Measurements from ENCODE around the gene TXNL4A. TPM values are rescaled to one million over a fixed set of nuclear protein-coding genes. Genes with fewer than 3 reads are reported as not detected.
A peak's percentile ranks its signal among the peaks of the same experiment; 100 is the strongest.

TXNL4A gene
- polyA plus RNA-seq, 1 of the 3 experiments (the other 2 are of a cell fraction) = 158 TPM

DNA sequence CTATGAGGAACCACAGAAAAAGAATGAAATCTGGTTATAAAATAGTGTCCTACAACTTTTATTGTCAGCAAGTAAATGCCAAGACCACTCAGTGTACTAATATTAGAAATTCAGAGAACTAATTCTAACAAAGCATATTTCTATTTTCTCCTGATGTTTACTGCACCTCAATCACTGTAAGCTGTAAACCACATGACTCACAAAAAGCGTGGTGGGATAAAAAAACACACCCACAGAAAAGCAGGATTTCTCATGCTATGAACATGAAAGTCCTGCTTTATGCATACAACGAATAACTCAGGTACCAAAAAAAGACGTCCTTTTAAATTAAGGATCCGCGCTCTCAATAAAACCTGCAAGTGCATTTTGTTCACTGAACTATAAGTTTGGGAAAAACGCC is 797 bp downstream of the TXNL4A start:
- Histone ChIP-seq H3K4me3 (ENCODE audit: low read depth in 2 of 2, low read length in 1 of 2) (peak overlapping the region; percentile 74 to 97), H3K9me2 (no peaks in the 10 kb centered on the region), H3K36me3 (replicated peaks in 1 of 2; ENCODE audit: control insufficient read depth in 1 of 2, insufficient read depth in 2 of 2, low read length in 1 of 2) (peaks cover 2 to 21% of the 10 kb centered on the region in 2 experiments), H3K4me2 (peak overlapping the region; percentile 97), H3K9ac (peak overlapping the region; percentile 90), H3F3A (replicated peaks; ENCODE audit: insufficient read depth) (peaks cover 14% of the 10 kb centered on the region), H3K4me1 (ENCODE audit: control insufficient read depth in 1 of 2, insufficient read depth in 2 of 2, low read depth in 1 of 2, low read length in 1 of 2) (peaks cover 4 to 13% of the 10 kb centered on the region in 2 experiments; a peak in 2 of 4 replicates), H4K20me1 (ENCODE audit: insufficient read depth) (peaks cover 50% of the 10 kb centered on the region), H3K27ac (ENCODE audit: low read depth in 2 of 2, low read length in 1 of 2) (peak overlapping the region; percentile 85 to 86; a peak in 3 of 4 replicates), H2AFZ (ENCODE audit: low read depth) (peak overlapping the region; percentile 94; the same call in 1 of the 2 replicates), H3K27me3 (ENCODE audit: insufficient read depth) (no peaks in the 10 kb centered on the region), H3K79me2 (ENCODE audit: insufficient read depth) (peaks cover 57% of the 10 kb centered on the region), H3K9me3 (no peaks in the 10 kb centered on the region)
- DNase-seq = no peak
- ChIA-PET POLR2A (no interaction called here), CTCF (interaction anchor here (0.9 to 1.7 kb wide), 2 partner anchors 20 to 58 kb away, joined by 3 to 4 read pairs; no protein-coding TSS in a partner anchor)
- 0% methylated on average over 6 of the region's 6 CpGs for WGBS (ENCODE audit: low lambda C conversion rate)
- TF ChIP-seq GABPA (IDR thresholded peaks at IDR 0.05; ENCODE audit: low read depth) (no peak), NRF1 (IDR thresholded peaks at IDR 0.05; ENCODE audit: low read depth, low read length) (no peak), EP300 (IDR thresholded peaks at IDR 0.05; ENCODE audit: borderline replicate concordance in 1 of 2, low read depth in 1 of 2, low read length in 1 of 2) (no peak), YY1 (IDR thresholded peaks at IDR 0.05; ENCODE audit: low read depth) (no peak), RFX5 (IDR thresholded peaks at IDR 0.05; ENCODE audit: low read length) (no peak), SMC3 (IDR thresholded peaks at IDR 0.05; ENCODE audit: low read depth, low read length) (no peak), FOXM1 (IDR thresholded peaks at IDR 0.05; ENCODE audit: low read depth) (no peak), MXI1 (IDR thresholded peaks at IDR 0.05; ENCODE audit: low read depth, low read length) (no peak), RCOR1 (IDR thresholded peaks at IDR 0.05; ENCODE audit: low read length) (no peak)
- TF ChIP-seq, protein P1, sequence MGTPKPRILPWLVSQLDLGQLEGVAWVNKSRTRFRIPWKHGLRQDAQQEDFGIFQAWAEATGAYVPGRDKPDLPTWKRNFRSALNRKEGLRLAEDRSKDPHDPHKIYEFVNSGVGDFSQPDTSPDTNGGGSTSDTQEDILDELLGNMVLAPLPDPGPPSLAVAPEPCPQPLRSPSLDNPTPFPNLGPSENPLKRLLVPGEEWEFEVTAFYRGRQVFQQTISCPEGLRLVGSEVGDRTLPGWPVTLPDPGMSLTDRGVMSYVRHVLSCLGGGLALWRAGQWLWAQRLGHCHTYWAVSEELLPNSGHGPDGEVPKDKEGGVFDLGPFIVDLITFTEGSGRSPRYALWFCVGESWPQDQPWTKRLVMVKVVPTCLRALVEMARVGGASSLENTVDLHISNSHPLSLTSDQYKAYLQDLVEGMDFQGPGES (IDR thresholded peaks at IDR 0.05; ENCODE audit: low read depth, low read length) = no peak

- peak overlapping the region; percentile 97 for H3K4me2 ChIP-seq
- H3F3A ChIP-seq (replicated peaks; ENCODE audit: insufficient read depth) = peaks cover 14% of the 10 kb centered on the region
- peak; percentile 37 for DNase-seq
- WGBS (ENCODE audit: low lambda C conversion rate) = 13% methylated on average over 6 of the region's 7 CpGs
- H3K4me1 ChIP-seq (ENCODE audit: control insufficient read depth in 1 of 2, insufficient read depth in 2 of 2, low read depth in 1 of 2, low read length in 1 of 2) = peaks cover 4 to 13% of the 10 kb centered on the region in 2 experiments; a peak in 2 of 4 replicates
- no peaks in the 10 kb centered on the region for H3K9me2 ChIP-seq
- peak overlapping the region; percentile 74 to 97 for H3K4me3 ChIP-seq (ENCODE audit: low read depth in 2 of 2, low read length in 1 of 2)
- peaks cover 2 to 21% of the 10 kb centered on the region in 2 experiments for H3K36me3 ChIP-seq (replicated peaks in 1 of 2; ENCODE audit: control insufficient read depth in 1 of 2, insufficient read depth in 2 of 2, low read length in 1 of 2)
- H3K9me3 ChIP-seq = no peaks in the 10 kb centered on the region
- H3K9ac ChIP-seq = peak overlapping the region; percentile 90
- H3K79me2 ChIP-seq (ENCODE audit: insufficient read depth) = peaks cover 65% of the 10 kb centered on the region
- no peak overlapping the region for H3K27ac ChIP-seq (ENCODE audit: low read depth in 2 of 2, low read length in 1 of 2)
- H3K27me3 ChIP-seq (ENCODE audit: insufficient read depth) = no peaks in the 10 kb centered on the region
- ChIA-PET CTCF (interaction anchor here (0.9 kb wide), 1 partner anchor 57 kb away, joined by 3 read pairs; no protein-coding TSS in a partner anchor), POLR2A (no interaction called here)
- peaks cover 58% of the 10 kb centered on the region for H4K20me1 ChIP-seq (ENCODE audit: insufficient read depth)
- H2AFZ ChIP-seq (ENCODE audit: low read depth) = no peak overlapping the region
- TF ChIP-seq, protein P2, sequence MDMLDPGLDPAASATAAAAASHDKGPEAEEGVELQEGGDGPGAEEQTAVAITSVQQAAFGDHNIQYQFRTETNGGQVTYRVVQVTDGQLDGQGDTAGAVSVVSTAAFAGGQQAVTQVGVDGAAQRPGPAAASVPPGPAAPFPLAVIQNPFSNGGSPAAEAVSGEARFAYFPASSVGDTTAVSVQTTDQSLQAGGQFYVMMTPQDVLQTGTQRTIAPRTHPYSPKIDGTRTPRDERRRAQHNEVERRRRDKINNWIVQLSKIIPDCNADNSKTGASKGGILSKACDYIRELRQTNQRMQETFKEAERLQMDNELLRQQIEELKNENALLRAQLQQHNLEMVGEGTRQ (IDR thresholded peaks at IDR 0.05; ENCODE audit: borderline replicate concordance, low read depth, low read length) = no peak
- no peak for TF ChIP-seq GATA2 (CRISPR knock-in tag; IDR thresholded peaks at IDR 0.05)
- no peak for TF ChIP-seq CHD2 (IDR thresholded peaks at IDR 0.05; ENCODE audit: low read length, partially characterized antibody)
- TF ChIP-seq RAD21 (IDR thresholded peaks at IDR 0.05; ENCODE audit: low read length) = no peak
- no peak for TF ChIP-seq EZH2phosphoT487 (IDR thresholded peaks at IDR 0.05; ENCODE audit: borderline replicate concordance, low read depth)
- TF ChIP-seq, protein P1 (IDR thresholded peaks at IDR 0.05; ENCODE audit: low read depth, low read length) = no peak
- no peak for TF ChIP-seq FOXJ3 (CRISPR knock-in tag; IDR thresholded peaks at IDR 0.05)
- no peak for TF ChIP-seq GABPA (IDR thresholded peaks at IDR 0.05; ENCODE audit: low read depth)
- no peak for TF ChIP-seq NRF1 (IDR thresholded peaks at IDR 0.05; ENCODE audit: low read depth, low read length)
- TF ChIP-seq FOSL2 (IDR thresholded peaks at IDR 0.05; ENCODE audit: borderline replicate concordance, low read depth) = no peak
- TF ChIP-seq TCF12 (IDR thresholded peaks at IDR 0.05) = no peak
- TF ChIP-seq REST (IDR thresholded peaks at IDR 0.05; ENCODE audit: low read depth, low read length) = no peak
Observed at GRCh38 chr18:79986726-79987125, 1.6 kb downstream of the TXNL4A start.

Measured in SK-N-SH (cell line).